Caki2 (cell line): ENCODE results near the gene METTL24. TPM values are rescaled to one million over a fixed set of nuclear protein-coding genes. Genes with fewer than 3 reads are reported as not detected.
"Not testable (repeated sequence)": the region's sequence is repeated elsewhere in the genome, so short reads cannot be mapped to it uniquely, and the experiment has no call there.

ENCODE experiments used
- DNase-seq: peaks from one replicate; pipeline ENCODE4 v3.0.0-alpha.2; 2015; ENCODE audit warnings: low read depth
- in situ Hi-C: cut with HindIII; loops from 2 replicates; pipeline ENCODE4 v1.10.0; 2016; ENCODE audit warnings: low sequenced_read_pairs, low pct_unique_long_range_greater_than_20kb, mixed read lengths
- total RNA-seq: library from RNA; depleted of rRNA; stranded (reverse); fragments of >200 nt; shearing (Covaris generic); gene quantifications from 2 replicates; pipeline ENCODE4 v1.2.3, GENCODE V29; 2014; ENCODE audit warnings: low replicate concordance

The METTL24 gene
- total RNA-seq, 1 experiment from 2014 or later = not detected

DNA sequence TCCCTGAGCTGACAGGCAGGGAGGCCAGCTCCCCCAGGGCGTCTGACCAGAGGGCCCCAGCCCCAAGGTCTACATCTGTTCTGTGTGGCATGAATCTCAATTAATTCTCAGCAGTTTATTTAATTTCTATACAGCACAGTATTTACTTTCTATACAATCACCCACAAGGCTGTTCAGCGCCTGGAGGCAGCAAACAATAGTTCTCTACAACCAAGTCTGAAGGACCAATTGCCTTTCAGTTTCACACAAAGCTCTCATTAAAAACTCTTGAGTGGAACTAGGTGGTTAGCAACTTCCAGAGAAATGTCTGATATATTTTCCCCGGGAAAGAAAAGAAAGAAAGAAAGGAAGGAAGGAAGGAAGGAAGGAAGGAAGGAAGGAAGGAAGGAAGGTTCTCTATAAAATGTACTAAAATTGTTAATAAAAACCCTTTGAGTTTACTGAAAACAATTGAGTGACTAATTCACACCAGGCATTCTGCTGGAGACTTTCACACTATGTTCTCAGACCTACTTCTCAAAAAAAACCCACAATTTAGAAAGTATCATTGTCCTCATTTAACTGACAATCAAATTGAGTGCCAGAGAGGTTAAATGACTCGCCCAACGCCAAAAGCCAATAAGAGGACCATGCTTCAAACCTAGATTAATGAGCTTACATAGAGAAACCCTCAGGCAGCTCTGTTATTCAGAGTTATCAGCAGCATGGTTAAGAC is 62.5 kb downstream of the METTL24 start:
- in situ Hi-C loops = no loop called here
- no peak for DNase-seq

DNA sequence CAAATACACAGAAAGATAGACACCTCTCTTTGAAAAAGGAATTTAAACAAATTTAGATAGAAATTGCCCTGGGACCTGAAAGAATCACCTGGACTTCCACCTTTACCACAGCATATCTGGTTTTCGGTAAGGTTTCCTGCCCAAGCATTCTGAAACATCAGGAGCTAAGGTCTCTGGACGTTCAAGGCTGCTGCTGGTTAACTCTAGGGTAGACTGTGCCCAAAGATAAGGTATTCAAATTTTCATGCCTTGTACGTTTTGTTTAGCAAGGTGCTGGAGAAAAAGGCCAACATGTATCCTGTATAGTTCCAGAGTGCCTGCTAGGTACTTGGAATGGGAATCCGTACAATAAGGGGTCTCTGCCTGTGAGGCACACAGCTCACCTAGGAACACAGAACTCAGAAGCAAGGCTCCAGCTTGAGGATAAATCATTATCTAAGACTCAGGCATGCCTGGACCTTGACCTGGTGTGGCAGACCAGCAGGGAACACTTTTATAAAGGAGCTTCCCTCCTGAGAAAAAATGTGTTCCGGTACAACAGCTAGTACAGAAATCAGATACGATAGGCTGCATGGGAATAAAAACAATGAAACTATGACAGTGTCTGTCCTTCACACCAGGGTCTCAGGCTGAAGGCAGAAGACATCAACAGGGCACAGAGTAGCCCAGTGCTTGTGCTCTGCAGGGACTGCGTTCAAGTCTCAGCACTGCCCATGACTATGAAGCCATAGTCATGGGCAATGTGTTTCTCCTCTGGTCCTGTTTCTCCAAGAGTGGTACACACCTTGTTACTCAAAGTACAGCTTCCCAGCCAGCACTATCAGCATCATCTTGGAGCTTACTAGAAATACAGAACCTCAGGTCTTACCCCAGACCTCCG is 70.4 kb downstream of the METTL24 start:
- in situ Hi-C loops = no loop called here
- peak; percentile 26 for DNase-seq

DNA sequence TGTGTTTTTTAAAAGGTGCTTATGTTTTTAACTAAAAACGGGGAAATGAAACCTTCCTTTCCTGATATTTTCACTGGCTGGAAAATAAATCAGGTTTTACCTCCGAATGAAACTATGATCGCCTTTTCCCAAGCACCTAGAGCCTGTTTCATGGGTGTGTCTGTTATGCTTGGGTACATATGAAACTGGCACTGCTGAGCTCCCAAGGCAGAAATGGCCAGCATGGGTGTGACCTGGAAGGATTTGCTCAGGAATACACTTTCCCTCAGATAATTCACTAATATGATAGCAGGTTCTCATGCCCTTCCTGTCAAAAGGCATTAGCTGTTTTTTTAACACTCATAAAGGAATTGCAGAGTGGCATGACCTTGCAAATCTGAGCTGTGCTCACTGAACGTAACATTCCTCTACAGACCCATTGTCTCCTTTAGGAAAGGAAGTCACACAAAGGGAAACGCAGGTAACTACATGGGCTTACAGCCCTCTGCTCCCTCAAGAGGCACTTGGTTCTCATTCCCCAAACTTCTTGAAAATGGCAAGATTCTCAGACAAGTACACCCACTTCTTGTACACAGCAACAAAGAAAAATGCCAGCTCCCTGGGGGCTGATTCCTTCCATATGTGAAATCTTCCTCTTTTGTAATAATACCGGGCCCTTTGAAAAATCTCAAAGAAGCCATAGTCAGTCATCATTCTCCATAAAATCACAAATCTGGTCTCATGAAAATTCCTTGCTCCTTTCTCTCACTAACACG is 72.7 kb downstream of the METTL24 start:
- peak; percentile 89 for DNase-seq
- in situ Hi-C loops = no loop called here

DNA sequence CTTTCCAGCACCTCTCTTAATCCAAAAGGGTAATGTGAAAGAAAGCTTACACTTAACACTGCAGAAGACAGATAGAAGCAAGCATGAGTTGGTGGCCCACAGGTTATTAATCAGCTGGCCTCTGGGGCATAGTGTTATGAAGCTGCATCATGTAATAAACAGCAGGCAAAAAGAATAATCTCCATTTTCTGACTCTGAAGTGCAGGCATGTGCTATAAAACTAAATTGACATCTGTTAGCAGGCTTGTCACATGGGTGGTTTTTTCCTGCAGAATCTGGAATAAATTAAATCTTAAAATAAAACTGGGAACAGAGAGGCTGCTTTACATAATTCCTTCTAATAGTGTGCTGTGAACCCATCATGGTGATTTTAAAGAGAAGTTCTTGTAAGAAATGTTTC is 73.3 kb downstream of the METTL24 start:
- in situ Hi-C loops = no loop called here
- no peak for DNase-seq

DNA sequence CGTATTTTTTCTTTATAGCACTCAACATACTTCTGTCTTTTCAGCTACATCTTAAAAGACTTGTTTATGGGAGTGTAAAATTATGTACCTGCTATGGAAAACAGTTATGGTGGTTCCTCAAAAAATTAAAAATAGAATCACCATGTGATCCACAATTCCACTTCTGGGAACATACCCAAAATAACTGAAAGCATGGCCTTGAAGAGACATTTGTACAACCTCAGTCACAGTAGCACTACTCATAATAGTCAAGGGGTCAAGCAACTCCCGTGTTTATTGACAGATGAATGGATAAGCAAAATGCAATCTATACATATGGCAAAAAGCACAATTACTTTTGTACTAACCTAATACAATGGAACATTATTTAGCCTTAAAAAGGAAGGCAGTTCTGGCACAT is 74.5 kb downstream of the METTL24 start:
- in situ Hi-C loops = no loop called here
- DNase-seq = no peak

DNA sequence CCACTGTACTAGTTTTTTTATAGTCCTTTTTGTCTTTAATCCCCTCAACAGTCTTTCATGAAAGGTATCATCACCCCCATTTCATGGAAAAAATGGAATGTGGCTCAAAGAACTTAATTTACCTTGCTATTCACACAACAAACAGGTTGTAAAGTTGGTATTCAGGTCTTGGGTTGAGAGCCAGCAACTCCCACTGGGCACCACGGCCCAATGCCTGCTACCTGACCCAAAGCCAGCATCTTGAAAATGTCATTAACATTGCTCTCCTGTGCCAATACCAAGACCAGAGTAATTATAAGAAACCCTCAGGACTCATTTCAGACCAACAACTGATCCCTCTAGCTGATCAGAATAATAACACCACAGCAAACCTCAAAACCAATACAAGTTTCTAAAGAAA is 75.7 kb downstream of the METTL24 start:
- DNase-seq = no peak
- in situ Hi-C loops = no loop called here

DNA sequence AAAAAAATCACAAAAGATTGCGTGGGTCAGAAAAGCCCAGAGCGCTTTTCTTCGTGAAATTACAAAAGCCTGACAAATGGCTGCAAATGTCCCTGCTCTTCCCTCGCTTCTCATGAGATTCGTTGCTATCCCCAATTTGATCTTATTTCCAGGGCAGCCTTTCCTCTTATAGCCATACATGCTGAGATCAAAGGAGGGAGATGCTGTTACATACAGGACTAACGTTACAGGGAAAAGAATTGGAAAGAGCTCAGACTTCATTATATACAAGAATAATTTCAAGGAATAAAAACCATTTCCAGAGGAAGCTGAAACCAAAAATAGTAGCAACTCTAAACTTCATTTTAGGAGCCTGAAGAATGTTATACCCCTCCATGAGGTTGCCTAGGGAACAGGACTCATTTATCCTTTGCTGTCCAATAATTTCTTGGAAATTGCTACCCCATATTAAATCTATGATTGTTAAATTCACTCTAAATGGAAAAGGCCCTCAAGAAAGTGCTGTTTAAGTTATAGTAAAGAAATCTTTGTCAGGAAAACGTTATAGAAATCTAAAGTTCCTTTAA is 81.0 kb downstream of the METTL24 start:
- in situ Hi-C loops = no loop called here
- DNase-seq = no peak

DNA sequence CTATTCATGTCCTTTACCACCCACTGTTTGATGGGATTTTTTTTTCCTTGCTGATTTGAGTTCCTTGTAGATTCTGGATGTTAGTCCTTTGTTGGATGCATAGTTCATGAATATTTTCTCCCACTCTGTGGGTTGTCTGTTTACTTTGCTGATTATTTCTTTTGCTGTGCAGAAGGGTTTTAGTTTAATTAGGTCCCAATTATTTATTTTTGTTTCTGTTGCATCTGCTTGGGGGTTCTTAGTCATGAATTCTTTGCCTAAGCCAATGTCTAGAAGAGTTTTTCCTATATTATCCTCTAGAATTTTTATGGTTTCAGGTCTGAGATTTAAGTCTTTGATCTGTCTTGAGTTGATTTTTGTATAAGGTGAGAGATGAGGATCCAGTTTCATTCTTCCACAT is 85.4 kb downstream of the METTL24 start:
- DNase-seq, in situ Hi-C loops: not testable (repeated sequence)

DNA sequence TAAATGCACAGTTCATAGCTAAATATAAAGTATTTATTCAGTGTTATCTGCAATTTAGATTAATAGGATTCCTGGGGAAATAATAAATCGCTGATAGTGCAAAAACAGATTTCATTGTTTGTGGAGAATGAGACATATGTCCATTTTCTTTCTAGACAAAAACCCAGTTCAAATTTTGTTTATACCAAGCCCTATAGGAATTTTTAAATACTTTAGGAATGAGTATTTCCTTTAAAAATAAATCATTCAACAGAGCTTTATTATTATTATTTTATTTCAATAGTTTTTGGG is 86.5 kb downstream of the METTL24 start:
- in situ Hi-C loops = no loop called here
- no peak for DNase-seq

DNA sequence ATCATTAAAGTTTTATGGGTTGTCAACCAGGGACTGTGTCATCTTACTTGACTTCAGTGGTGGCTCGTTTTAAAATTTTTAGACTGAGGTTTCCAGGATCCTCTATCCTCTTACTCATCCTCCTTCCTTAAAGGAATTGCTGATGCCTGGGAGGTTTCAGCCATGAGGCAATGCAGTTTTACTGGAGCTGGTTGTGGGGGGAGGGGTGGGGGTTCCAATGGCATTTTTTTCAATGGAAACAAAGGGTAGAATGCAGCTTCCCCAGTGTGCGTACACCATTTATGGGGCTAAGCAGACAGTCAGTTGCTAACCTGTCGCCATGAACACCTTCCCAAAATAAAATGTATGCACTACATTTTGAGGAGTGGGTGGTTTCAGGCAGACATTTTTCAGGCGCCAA is 88.0 kb downstream of the METTL24 start:
- DNase-seq = no peak
- in situ Hi-C loops = no loop called here

DNA sequence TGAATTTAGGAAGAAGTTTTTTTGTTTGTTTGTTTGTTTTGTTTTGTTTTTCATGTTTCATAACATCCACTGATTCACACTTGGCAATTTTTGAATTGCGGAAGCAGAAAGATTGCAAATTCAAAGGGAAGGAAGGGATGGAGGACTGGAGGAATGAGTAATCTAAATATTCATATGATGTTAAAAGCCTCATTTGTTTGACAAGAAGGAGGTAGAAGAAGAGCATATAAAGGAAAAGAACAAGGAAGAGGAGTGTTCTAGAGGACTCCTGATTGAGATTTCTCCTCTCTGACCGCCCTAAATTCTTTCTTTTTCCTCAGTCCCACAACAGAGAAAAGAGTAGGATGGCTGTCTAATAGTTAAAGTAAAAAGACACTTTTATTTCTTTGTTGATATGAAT is 88.5 kb downstream of the METTL24 start:
- in situ Hi-C loops = no loop called here
- no peak for DNase-seq

DNA sequence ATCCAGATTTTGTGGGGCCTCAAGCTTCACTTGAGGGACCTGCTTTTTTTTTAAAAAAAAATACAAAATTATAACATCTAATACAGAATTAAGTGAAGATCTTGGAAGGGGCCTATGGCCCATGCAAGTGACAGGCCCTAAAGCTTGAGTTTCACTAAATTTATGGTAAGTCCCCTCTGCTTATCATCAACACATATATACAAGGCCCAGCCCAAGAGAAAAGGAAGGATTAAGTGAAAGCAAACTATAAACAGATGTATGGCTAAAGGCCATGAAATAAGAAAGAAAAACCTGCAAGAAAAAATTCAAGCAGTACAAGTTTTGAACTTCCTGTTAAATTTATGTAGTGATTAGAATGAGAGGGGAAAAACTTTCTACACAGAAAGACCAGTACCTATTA is 91.2 kb downstream of the METTL24 start:
- in situ Hi-C loops = no loop called here
- no peak for DNase-seq

DNA sequence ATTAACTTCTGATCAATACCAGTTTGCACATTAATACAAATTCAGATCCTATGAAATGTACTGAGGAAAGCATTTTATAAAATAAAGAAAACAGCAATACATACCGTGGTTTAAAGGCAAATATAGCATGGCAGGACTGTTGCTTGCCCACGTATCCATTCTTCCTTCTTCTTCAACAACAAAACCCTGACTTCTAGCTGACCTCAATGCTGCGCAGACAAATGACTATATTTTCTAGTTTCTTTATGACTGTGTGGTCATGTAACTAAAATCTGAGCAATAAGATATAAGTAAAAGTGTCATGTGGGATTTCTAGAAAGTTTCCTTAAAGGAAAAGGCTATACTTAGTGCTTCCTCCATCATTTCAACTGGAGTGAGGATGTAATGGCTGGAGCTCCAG is 92.9 kb downstream of the METTL24 start:
- no peak for DNase-seq
- in situ Hi-C loops = no loop called here

DNA sequence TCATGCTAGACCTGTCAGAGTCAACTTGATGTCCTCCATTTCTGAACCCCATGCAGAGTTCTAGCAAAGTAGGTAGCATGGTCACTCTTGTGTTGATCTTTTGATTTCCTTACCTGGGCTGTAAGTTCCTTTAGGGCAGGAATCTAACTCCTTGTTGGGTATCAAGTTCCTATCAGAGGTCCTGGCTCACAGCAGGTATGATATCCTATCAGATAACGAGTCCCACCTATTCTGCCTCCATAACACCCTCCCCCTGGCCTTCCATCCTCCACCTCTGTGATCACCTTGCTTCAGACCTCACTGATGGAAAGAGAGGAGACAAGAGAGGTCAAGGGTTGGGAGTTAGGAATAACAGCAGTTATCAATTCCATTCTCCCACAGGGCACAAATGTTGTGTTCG is 101.8 kb downstream of the METTL24 start:
- DNase-seq = no peak
- in situ Hi-C loops = no loop called here

DNA sequence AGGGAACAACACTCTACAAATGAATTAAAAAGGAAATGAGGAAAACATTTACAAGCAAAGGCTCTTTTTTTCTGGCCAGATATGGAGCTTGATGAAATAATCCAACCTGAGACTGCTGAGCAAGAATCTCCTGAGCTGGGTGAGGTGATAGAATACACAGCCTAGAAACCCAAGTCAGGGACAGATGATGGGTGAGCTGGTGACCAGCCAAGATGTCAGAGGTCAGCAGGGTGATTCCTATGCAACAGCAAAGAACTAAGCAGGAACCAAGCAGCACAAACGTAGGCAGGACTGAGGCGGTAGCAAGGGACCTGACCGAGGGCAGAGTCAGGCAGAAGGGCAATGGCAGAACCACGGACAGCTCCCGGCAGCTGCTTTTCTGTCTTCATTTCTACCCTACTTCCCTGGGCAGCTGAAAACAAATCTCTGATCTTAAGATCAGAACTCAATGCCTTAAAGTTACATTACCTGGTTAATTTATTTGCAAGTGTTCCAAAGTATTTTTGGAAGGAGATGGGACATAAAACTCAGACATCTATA is 102.9 kb downstream of the METTL24 start:
- DNase-seq = peak; percentile 18
- in situ Hi-C loops = no loop called here

DNA sequence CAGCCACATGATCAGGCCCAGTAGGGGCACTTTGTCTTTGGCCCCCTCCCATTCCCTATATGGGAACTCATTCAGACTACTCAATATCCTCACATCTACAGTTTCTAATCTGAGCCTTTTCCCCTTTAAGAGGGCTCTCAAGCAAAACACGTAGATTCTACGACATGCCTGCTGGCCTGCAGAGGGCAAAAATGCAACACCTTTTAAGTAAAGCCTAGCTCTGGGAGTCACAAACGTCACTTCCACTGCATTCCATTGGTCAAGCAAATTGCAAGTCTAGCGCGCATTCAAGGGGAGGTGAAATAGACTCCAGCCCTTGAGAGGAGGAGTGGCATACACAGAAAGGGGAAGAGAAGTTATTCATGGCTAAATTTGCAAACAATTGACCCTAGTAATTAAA is 107.3 kb downstream of the METTL24 start:
- in situ Hi-C loops = no loop called here
- DNase-seq = no peak

DNA sequence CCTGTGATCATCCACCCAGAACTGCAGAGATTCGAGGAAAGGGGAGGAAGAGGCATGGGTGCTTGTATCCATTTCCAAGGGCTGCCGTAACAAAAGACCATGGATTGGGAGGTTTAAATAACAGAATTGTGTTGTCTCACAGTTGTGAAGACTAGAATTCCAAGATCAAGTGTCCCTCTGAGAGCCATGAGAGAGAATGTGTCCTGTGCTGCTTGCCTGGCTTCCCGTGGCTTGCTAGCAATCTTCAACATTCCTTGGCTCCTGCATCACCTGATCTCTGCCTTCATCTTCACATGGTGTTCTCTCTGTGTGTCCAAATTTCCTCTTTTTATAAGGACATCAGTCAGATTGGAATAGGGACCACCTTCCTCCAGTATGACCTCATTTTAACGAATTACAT is 108.1 kb downstream of the METTL24 start:
- no peak for DNase-seq
- in situ Hi-C loops = no loop called here

DNA sequence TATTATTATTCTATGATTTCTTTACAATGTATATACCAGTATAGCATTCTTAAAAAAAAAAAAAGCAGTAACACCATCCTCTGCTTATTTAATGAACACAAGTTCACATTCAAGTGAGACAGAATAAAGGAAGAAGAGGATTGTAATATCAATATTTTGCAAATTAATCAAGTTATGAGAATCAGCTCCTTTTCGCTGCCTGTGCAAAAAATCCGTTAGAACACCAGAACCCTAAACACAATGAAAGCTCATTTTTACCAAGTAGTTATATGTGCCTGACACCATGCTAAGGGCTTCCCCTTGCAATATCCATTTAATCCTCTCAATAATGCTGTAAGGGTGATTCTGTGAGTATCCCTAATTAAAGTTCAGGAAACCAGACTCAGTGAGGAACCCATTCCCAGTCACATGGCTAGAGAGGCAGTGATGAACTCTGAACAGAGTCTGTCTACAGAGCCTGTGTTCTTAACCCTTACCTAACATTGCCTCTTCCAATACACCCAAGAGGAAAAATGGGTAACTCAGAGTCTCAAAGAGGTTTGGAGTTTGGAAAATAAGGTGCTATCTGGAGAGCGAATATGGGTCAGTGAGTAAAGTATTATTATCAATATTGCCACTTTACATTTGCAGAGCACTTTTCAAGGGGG is 111.1 kb downstream of the METTL24 start:
- DNase-seq = no peak
- in situ Hi-C loops = no loop called here
